ENCODE results near the gene PTTG1IP.
"Not testable (repeated sequence)": the region's sequence is repeated elsewhere in the genome, so short reads cannot be mapped to it uniquely, and the experiment has no call there.

Gene PTTG1IP

DNA sequence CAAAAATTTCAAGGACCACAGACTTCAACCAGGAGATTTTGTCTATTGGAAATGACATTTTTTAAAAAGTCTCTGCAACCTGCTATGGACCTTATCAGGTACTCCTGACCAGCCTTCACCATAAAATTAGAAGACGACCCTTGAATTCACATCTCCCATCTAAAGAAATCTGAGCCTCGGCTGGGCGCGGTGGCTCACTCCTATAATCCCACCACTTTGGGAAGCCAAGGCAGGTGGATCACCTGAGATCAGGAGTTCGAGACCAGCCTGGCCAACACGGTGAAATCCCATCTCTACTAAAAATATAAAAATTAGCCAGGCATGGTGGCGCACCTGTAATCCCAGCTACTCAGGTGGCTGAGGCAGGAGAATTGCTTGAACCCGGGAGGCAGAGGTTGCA, 5.7 kb upstream of the PTTG1IP start:
- not testable (repeated sequence) for DNase-seq

DNA sequence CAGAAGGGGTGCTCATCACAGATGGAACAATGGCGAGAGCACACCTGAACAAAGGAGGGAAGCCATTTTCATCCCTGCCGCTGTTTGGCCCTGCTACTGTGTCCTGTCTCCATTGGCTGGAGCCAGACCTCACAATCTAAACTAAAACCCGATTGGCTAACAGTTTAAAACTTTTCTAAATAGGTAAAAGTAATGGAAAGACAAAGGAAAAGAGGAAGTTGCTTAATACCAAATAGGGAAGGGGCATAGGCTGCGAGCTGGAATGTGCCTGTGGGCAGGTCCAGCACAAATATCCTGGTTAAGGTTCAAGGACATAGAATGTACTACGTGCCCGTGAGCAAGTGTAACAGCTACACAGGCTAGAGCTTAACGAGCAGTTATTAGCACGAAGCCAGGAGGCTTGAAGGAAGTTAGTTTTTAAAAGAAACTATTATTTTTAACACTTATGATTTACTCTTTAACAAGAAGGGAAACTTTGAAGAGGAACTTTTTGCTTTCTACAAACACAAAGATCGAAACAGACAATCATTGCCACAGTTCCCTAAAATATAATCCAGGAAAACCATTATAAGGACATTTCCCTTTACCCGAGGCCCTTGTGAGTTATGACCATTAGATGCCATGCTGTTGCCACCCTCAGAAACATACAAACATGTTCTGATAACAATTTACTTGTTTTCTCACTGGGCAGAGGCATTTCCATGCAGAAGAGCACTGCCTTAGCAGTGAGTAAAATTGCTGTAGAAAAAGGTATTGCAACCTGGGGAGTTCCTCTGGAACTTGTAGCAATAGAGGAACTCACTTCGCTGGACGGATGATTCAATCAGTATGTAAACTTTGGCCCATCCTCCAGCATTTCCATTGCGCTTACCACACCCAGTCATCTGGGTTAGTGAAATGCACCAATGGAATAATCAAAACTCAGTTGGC, 4.8 kb upstream of the PTTG1IP start:
- no peak for DNase-seq

- DNase-seq = no peak
Observed at GRCh38 chr21:44876849-44877575, 3.5 kb upstream of the PTTG1IP start.

GRCh38 chr21:44875316-44875700, 1.8 kb upstream of the PTTG1IP start:
- no peak for DNase-seq

DNA sequence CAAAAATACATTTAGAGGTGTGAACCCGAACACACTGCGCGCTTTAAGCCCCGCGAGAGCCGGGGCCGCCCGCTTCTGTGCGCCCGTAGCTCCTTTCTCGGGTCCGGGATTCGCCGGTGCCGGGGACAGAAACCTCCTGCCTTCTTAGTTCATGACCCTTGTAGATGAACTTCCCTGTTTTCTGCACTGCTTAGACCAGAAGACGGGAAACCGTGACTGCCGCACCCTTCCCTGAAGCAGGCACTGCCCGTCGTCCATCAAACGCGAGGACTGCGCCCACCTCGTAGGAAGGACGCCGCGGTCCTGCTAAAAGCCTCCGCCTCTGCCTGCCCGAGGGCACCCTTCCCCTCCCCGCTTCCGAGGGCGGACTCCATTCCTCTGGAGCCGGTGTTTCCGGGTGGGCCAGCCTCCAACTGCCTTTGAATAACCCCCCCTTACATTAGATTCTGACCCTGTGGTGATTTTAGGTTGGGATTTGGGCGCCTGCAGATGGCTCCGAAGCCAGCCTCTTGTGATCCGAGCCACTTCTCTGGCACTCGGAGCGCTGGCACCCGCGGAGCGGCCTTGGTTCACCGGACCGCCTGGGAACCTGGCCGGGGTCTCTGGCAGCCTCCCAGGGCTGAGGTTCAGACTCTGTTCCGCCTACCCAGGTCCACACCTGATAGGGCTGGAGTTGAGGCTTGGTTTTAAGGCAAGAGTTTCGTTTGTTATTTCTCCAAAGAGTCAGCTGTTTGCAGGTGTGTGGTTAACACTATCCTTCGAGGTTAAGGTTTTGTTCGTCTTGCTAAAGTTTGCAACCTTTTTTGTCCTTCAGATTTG, 1.2 kb upstream of the PTTG1IP start:
- DNase-seq = no peak

- DNase-seq = no peak
Observed at GRCh38 chr21:44874240-44874496, 678 bp upstream of the PTTG1IP start.

DNA sequence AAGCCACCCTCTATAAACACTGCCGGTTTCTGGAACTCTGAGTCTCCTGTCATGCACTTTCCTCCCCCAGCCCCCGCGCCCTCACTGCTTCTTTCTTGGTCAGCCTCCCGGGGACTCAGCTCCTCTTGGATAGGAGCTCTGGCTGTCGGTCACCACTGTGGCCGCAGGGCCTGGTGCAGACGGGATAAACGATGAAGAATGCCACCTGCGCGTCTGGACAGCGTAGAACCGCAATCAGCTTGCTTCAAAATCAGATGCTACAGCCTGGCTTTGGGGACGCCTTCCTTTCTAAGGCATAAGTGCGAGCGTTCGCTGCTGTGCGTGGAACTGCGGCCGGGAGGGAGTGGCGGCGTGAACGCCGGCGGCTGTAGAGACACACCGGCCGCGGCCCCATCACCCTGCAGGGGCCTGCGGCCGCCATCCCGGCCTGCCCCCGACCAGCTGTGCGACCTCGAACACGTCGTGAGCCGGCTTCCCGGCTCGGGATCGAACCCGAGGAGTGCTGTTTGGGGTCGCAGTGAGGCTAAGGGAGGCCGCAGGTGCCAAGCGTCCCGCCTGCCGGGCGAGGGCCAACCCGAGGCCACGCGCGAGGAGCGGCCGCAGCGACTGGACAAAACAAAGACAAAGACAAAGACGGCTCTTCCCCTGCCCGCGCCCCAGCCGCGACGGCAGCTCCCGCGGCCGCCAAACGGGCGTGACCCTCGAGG, 688 bp downstream of the PTTG1IP start:
- DNase-seq = no peak

DNA sequence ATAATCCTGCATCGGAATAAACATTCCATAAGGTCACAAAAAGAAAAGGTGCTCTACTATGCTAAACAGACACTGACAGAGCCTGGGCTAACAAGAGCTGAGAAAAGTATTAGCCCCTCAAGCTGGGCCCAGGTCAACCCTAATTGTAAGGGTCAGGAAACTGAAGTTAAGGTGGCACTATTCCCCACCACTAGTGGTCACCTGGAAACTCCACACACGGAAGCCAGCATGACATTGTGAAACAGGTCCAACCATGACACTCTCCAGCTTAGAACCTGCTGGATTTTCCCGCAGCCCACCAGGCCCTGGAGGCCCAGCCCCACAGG, 1.2 kb downstream of the PTTG1IP start:
- DNase-seq = no peak

- DNase-seq = no peak
Observed at GRCh38 chr21:44871576-44872269, 1.8 kb downstream of the PTTG1IP start.

DNA sequence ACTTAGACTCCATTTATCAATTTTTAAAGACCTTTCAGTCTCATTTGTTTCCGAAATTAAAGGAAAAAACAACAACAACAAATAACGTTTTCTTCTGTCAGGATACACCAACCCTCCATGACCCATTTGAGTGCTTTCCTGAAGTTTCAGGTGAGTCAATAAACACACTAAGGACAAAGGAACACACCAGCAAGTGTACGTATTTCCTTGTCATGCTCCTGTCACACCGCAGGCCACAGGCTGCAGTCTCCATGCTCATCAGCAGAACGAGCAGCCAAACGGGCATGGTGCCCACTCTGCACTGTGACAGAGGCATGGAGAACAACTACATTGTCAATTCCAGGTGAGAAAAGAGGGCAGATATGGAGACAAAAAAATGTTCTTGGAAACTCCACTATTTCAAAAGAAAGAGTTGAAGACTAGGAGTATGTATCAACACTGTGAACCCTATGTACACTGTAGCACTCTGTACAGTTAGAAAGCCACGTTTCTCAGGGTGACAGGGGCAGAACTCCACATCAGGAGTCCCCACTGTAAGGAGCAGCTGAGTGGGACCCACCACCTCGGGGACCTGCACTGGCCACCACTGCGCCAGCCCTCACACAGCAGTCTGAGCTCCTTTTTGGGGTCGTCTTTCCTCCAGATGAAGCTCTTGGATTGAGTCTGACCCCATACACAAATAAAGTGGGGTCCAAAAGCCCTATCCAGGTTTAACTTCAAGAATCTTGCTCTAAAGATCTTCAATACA, 2.6 kb downstream of the PTTG1IP start:
- DNase-seq = no peak

- no peak for DNase-seq
Observed at GRCh38 chr21:44869781-44870747, 3.4 kb downstream of the PTTG1IP start.

DNA sequence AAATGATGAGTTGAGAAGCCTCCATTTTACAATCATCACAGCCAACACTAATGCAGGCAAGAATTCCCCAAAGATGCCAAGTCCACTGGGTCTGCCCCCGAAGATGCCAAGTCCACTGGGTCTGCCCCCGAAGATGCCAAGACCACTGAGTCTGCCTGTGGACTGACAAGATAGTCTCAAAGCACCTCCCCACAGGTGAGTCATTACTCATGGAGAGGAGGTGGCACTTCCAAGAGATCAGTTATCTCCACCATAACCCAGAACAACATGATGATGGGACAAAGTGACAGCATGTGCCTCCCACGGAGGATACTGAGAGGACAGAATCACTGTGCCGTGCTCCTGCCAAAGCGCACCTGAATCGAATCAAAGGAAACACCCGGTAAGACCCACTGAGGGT, 4.8 kb downstream of the PTTG1IP start:
- no peak for DNase-seq

- DNase-seq = no peak
Observed at GRCh38 chr21:44867999-44868700, 5.3 kb downstream of the PTTG1IP start.

DNA sequence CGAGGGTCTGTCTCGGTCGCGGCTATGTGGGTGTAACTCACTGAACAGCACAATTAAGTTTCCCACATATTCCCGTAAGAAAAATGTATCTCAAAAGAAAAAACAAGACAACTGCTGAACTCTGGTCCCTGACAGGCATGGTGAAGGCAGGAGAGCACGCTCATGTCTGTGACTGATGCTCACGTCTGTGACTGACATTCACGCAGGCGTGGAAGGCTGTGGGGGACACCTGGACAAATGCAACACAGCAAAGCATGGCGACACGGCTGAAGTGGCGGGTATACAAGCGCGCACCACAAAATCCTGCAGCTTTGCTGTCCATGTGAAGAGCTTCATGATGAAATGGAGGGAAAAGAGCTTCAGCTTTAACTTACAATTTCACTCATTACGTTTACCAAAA, 6.0 kb downstream of the PTTG1IP start:
- DNase-seq = no peak

DNA sequence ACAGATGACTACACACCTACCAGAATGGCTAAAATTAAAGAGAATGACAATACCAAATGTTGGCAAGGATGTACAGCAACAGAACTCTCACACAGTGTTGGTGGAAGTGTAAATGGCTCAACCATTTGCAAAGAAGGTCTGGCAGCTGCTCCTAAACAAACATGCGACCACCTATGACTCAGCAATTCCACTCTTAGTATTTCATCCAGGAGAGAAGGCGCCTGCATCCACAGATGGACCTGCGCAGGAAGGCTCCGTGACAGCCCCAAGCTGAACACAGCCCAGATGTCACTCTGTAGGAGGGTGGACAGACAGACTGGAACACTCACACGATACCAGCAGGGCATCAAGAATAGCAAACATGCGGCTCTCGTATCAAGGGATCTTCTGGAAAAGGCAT, 6.7 kb downstream of the PTTG1IP start:
- no peak for DNase-seq

DNA sequence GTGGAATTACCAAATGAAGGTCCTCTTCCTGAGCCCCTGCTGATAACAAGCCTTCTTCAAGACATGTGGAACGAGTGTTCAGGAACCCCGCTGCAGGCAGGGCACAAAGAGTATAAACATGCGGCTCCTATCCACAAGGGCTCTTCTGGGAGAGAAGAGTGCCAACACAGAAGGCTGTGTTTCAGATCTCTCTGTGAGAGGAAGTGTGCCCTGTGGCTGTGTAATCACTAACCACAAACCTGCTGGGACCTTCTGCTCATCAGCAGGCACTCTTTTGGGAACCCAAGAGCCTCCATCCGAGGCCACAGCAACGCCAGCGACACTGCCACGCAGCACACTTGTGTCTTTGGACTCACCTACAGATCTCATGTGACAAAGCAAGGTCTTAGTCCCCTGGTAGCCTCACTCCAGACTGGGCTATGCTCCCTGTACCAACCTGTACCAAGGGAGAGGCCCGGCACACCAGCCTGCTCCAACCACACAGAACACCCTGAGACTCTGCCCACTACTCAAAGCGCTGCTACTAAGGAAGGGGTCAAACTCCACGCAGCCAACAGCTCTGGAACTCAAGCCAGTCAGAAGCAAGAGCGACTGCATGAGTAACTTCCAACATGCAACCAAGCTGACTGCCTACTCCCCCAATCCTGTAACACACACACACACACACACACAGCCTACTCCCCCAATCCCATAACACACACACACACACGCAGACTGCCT, 7.8 kb downstream of the PTTG1IP start:
- DNase-seq = no peak

- DNase-seq = no peak
Observed at GRCh38 chr21:44862869-44863685, 10.4 kb downstream of the PTTG1IP start.

DNA sequence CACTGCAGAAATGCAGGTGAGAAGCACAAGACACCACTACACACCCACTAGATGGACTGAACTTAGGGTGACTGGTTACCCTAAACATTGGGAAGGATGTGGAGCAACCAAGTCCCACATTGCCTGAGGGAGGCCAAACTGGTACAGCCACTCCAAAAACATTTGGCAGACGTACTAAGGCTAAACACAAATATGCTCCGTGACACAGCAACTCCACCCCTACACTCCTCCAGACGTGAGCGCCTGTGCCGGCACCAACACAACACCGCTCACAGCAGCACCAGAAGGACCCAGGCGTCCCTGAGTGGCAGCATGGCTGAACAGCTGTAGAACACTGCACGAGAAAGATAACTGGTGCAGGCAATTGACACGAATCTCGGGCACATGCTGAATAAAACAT, 14.7 kb downstream of the PTTG1IP start:
- no peak for DNase-seq
